Upper lobe of left lung (tissue), 6 donors: ENCODE results near the gene FAM13B. TPM values are rescaled to one million over a fixed set of nuclear protein-coding genes. Genes with fewer than 3 reads are reported as not detected.
A peak's percentile ranks its signal among the peaks of the same experiment; 100 is the strongest.
"Not testable (repeated sequence)": the region's sequence is repeated elsewhere in the genome, so short reads cannot be mapped to it uniquely, and the experiment has no call there.

Source experiments
- ATAC-seq, 2 donors: fragments of 200-7000 bp; cut with Tn5 transposase; one replicate each; pipeline ENCODE4 v1.9.1; 2022; ENCODE audit warnings: mild to moderate bottlenecking in 2 of 2, moderate library complexity in 2 of 2; ENCODE audit not compliant: low FRiP score in 2 of 2
- DNase-seq, 2 donors: peaks; one replicate each; pipeline ENCODE4 v3.0.0-alpha.2; 2019 to 2020
- H3K27ac ChIP-seq, 4 donors: fragments of 200-600 bp; sonication (generic); one replicate each; pipeline ENCODE4 v1.5.1; 2016 to 2019
- H3K27me3 ChIP-seq, 4 donors: fragments of 200-600 bp; sonication (generic); one replicate each; pipeline ENCODE4 v1.5.1; 2017 to 2019
- H3K36me3 ChIP-seq, 4 donors: fragments of 200-600 bp; sonication (generic); one replicate each; pipeline ENCODE4 v1.5.1; 2016 to 2019
- H3K4me1 ChIP-seq, 4 donors: fragments of 200-600 bp; sonication (generic); one replicate each; pipeline ENCODE4 v1.5.1; 2018 to 2019
- H3K4me3 ChIP-seq, 4 donors: fragments of 200-600 bp; sonication (generic); one replicate each; pipeline ENCODE4 v1.5.1; 2017 to 2019; ENCODE audit warnings: mild to moderate bottlenecking in 2 of 4, moderate library complexity in 1 of 4
- H3K9me3 ChIP-seq, 4 donors: fragments of 200-600 bp; sonication (generic); one replicate each; pipeline ENCODE4 v1.5.1; 2018 to 2019
- EP300 ChIP-seq, 4 donors: sonication (generic); formaldehyde crosslinking; IDR thresholded peaks; one replicate each; pipeline ENCODE4 v1.5.1; 2017; ENCODE audit warnings: antibody characterized with exemption in 4 of 4, control low read depth in 2 of 4
- POLR2A ChIP-seq, 4 donors: fragments of 450-650 bp; IDR thresholded peaks; one replicate each; pipeline ENCODE4 v1.5.1; 2016 to 2017; ENCODE audit warnings: antibody characterized with exemption in 4 of 4, mild to moderate bottlenecking in 2 of 4
- POLR2AphosphoS5 ChIP-seq, 2 donors: sonication (generic); formaldehyde crosslinking; IDR thresholded peaks; one replicate each; pipeline ENCODE4 v1.5.1; 2017; ENCODE audit warnings: antibody characterized with exemption in 2 of 2
- WGBS, 2 donors: methylation state at CpG; one replicate each; pipeline ENCODE4 v1.1.5; 2017 to 2018; 5-methylcytosine and 5-hydroxymethylcytosine counted together
- total RNA-seq, 6 donors: library from RNA; depleted of rRNA in 4 of 6; stranded (reverse); fragments of >200 nt in 4 of 6; gene quantifications; one replicate each; pipeline versions ENCODE4 v1.1.0 to v1.2.1, GENCODE V29; 2016 to 2021
- TF ChIP-seq, protein P1 (sequence below), 6 experiments: fragments of 450-650 bp in 4 of 6; fragments of 200-600 bp in 2 of 6; sonication (generic) in 2 of 6; IDR thresholded peaks; one replicate each; pipeline ENCODE4 v1.5.1; 2016 to 2019; ENCODE audit warnings: antibody characterized with exemption in 6 of 6
- donor health status: DM: no; HTN: no; CAD: no; lungs with moderate emphysema.
- donor health status: DM: no; HTN: yes; CAD: no; lungs with severe emphysema.

FAM13B gene
- total RNA-seq, 6 donors from 2014 or later = 27.1 to 62.9 (median 40.7) TPM

DNA sequence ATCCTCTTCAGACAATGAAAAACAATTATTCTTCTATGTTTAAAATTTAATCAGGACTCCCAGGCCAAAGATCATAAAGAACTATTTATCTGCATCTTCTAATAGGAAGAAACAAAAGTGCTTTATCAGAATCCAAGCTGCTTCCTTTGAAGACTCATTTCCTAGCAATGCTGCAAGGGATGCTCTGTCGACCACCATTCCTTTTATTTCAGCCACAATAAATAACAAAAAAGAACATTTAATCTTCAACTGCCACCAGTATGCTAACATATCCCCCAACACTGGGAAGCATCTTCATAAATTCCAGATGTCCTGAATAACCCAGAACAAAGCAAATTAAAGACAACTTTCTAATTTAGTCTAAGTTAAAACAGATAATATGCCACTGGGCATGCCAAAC, 74.9 kb downstream of the FAM13B start:
- DNase-seq = no peak
- no peak for TF ChIP-seq POLR2AphosphoS5 (IDR thresholded peaks at IDR 0.05)
- no peak for TF ChIP-seq EP300 (IDR thresholded peaks at IDR 0.05)
- TF ChIP-seq, protein P1, sequence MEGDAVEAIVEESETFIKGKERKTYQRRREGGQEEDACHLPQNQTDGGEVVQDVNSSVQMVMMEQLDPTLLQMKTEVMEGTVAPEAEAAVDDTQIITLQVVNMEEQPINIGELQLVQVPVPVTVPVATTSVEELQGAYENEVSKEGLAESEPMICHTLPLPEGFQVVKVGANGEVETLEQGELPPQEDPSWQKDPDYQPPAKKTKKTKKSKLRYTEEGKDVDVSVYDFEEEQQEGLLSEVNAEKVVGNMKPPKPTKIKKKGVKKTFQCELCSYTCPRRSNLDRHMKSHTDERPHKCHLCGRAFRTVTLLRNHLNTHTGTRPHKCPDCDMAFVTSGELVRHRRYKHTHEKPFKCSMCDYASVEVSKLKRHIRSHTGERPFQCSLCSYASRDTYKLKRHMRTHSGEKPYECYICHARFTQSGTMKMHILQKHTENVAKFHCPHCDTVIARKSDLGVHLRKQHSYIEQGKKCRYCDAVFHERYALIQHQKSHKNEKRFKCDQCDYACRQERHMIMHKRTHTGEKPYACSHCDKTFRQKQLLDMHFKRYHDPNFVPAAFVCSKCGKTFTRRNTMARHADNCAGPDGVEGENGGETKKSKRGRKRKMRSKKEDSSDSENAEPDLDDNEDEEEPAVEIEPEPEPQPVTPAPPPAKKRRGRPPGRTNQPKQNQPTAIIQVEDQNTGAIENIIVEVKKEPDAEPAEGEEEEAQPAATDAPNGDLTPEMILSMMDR (IDR thresholded peaks at IDR 0.05) = no peak
- no peak for TF ChIP-seq POLR2A (IDR thresholded peaks at IDR 0.05)
- ATAC-seq = no peak
- 50 to 57% methylated on average over 1 of the region's 1 CpG for WGBS, 2 donors
- H3K4me3 ChIP-seq = no peak overlapping the region
- H3K27ac ChIP-seq = no peak overlapping the region
- H3K36me3 ChIP-seq = peaks cover 7 to 59% (median 16%) of the 10 kb centered on the region in 4 donors
- no peaks in the 10 kb centered on the region for H3K9me3 ChIP-seq
- H3K4me1 ChIP-seq = peaks cover 0 to 7% (median 0%) of the 10 kb centered on the region in 4 donors
- H3K27me3 ChIP-seq = no peaks in the 10 kb centered on the region

DNA sequence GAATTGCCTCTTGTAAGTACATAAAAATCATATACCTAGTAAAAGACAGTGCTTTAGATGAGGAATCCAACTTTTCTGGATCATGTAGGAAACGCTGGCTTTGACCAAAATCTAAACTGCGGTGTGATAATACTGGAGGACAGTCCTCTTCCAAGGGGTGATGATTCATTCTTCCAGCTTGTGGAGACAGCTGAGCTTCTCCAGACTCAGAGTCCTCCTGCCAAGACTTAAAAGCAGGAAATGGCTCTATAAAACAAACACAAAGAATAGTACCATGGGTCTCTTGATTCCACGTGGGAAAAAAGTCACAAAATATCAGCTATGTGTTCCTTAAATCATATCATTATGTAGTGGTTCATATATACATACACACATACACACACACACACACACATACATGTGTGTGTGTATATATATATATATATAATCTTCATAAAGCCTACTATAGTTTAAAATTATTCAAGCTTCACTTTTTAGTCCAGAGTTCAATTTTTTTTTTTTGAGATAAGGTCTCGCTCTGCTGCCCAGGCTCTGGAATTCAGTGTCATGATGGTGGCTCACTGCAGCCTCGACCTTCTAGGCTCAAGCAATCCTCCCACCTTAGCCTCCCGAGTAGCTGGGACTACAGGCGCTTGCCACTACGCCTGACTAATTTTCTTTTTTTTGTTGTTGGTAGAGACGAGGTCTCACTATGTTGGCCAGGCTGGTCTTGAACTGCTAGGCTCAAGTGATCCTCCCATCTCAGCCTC, 78.6 kb downstream of the FAM13B start:
- H3K4me3 ChIP-seq = no peak overlapping the region
- TF ChIP-seq POLR2AphosphoS5 (IDR thresholded peaks at IDR 0.05) (no peak), POLR2A (IDR thresholded peaks at IDR 0.05) (no peak), EP300 (IDR thresholded peaks at IDR 0.05) (no peak)
- TF ChIP-seq, protein P1 (IDR thresholded peaks at IDR 0.05) = no peak
- peak overlapping the region in 2 of 4 donors; percentile 28 to 54 for H3K27ac ChIP-seq
- no peaks in the 10 kb centered on the region for H3K27me3 ChIP-seq
- H3K36me3 ChIP-seq = peaks cover 7 to 72% (median 25%) of the 10 kb centered on the region in 4 donors
- no peaks in the 10 kb centered on the region for H3K9me3 ChIP-seq
- WGBS, 2 donors = 68 to 79% methylated on average over 9 of the region's 9 CpGs
- DNase-seq (no peak), ATAC-seq (peak in 1 of 2 donors; percentile 88)
- H3K4me1 ChIP-seq = peaks cover 0 to 7% (median 0%) of the 10 kb centered on the region in 4 donors

DNA sequence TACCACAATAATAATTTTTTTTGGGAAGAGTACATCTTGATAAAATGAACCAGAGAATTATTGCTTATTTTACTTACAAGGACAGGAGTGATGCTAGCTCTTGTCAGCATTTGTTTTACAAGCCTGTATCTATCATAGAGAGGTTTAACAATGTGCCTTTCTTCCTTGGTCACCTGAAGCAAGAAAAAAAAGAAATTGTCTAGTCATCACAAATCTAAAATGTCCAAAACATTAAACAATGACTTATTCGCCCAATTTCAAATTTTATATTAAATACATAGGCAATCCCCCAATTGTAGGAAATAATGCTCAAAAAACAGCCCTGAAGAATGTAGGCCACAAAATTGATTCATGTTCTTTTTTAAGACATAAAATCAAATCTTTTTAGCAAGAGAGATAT, 87.1 kb downstream of the FAM13B start:
- no peaks in the 10 kb centered on the region for H3K4me1 ChIP-seq
- DNase-seq = no peak
- H3K27ac ChIP-seq = no peak overlapping the region
- WGBS, 2 donors = 95 to 98% methylated on average over 1 of the region's 1 CpG
- H3K27me3 ChIP-seq = no peaks in the 10 kb centered on the region
- no peak overlapping the region for H3K4me3 ChIP-seq
- TF ChIP-seq POLR2A (IDR thresholded peaks at IDR 0.05) (no peak), EP300 (IDR thresholded peaks at IDR 0.05) (no peak)
- TF ChIP-seq, protein P1 (IDR thresholded peaks at IDR 0.05) = no peak
- H3K36me3 ChIP-seq = peaks cover 32 to 100% (median 66%) of the 10 kb centered on the region in 4 donors
- H3K9me3 ChIP-seq = no peaks in the 10 kb centered on the region
- ATAC-seq = no peak

DNA sequence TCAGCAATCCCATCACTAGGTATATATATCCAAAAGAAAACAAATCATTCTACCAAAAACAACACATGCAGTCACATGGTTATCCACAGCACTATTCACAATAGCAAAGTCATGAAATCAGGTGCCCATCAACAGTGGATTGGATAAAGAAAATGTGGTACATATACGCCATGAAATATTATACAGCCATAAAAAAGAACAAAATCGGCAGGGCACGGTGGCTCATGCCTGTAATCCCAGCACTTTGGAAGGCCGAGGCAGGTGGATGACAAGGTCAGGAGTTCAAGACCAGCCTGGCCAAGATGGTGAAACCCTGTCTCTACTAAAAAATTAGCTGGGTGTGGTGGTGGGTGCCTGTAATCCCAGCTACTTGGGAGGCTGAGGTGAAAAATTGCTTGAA, 88.6 kb downstream of the FAM13B start:
- H3K4me3 ChIP-seq, DNase-seq, H3K9me3 ChIP-seq, H3K27ac ChIP-seq, ATAC-seq, H3K27me3 ChIP-seq, H3K4me1 ChIP-seq: not testable (repeated sequence)
- peaks cover 42 to 100% (median 67%) of the 10 kb centered on the region in 4 donors for H3K36me3 ChIP-seq
- WGBS, 2 donors = 96 to 100% methylated on average over 4 of the region's 4 CpGs

DNA sequence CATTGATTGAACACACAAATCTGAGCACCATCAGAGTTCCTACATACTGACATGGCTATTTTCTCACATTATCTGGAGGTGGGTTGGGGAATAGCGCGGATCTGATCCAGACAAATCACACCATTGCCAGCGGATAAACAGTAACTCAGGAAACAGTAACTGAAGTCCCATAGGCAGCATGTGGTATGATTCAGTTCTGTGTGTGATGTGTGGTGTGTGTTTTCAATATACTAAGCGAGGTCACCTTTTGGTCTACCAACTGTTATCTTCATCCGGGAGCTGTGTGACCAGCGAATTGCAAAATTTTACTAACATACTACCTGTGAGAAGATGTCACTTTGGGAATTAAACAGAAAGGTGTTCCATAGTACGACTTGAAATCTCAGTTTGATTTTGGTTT, 93.5 kb downstream of the FAM13B start:
- WGBS, 2 donors = 80 to 82% methylated on average over 7 of the region's 7 CpGs
- TF ChIP-seq EP300 (IDR thresholded peaks at IDR 0.05) = no peak
- no peak for TF ChIP-seq POLR2AphosphoS5 (IDR thresholded peaks at IDR 0.05)
- no peak for TF ChIP-seq POLR2A (IDR thresholded peaks at IDR 0.05)
- TF ChIP-seq, protein P1 (IDR thresholded peaks at IDR 0.05) = no peak
- Histone ChIP-seq H3K27ac (no peak overlapping the region), H3K4me3 (no peak overlapping the region), H3K4me1 (no peaks in the 10 kb centered on the region), H3K27me3 (no peaks in the 10 kb centered on the region), H3K36me3 (peaks cover 34 to 75% (median 46%) of the 10 kb centered on the region in 4 donors), H3K9me3 (no peaks in the 10 kb centered on the region)
- no peak for DNase-seq
- ATAC-seq = no peak
